Osteoblast (primary cell): ENCODE data around the gene NPPA. TPM values are rescaled to one million over a fixed set of nuclear protein-coding genes. Genes with fewer than 3 reads are reported as not detected.

Experiments
- DNase-seq: peaks from one replicate; pipeline ENCODE4 v3.0.0; 2011; ENCODE audit warnings: low spot score, mixed read lengths; ENCODE audit not compliant: insufficient read length; ENCODE audit errors: missing footprints
- H2AFZ ChIP-seq: 2 replicates; pipeline ENCODE4 v1.6.0; 2011; ENCODE audit warnings: mild to moderate bottlenecking, low read length
- H3K27ac ChIP-seq: 2 replicates; pipeline ENCODE4 v1.5.1; 2011; ENCODE audit warnings: mild to moderate bottlenecking, low read depth, low read length, moderate library complexity
- H3K27me3 ChIP-seq: 2 replicates; pipeline ENCODE4 v1.6.0; 2012; ENCODE audit warnings: mild to moderate bottlenecking, control low read depth, inconsistent platforms, low read length, moderate library complexity; ENCODE audit not compliant: insufficient read depth
- H3K36me3 ChIP-seq: 2 replicates; pipeline ENCODE4 v1.5.1; 2011; ENCODE audit warnings: mild to moderate bottlenecking, low read length, control low read depth, moderate library complexity; ENCODE audit not compliant: insufficient read depth
- H3K4me1 ChIP-seq: 2 replicates; pipeline ENCODE4 v1.5.1; 2011; ENCODE audit warnings: mild to moderate bottlenecking, low read length, control low read depth, moderate library complexity; ENCODE audit not compliant: insufficient read depth
- H3K4me2 ChIP-seq: 2 replicates; pipeline ENCODE4 v1.6.0; 2011; ENCODE audit warnings: mild to moderate bottlenecking, low read length; ENCODE audit not compliant: insufficient read depth
- H3K4me3 ChIP-seq: fragments of 200-600 bp; sonication (generic); 3 replicates; pipeline ENCODE4 v1.5.1; 2012; ENCODE audit warnings: mild to moderate bottlenecking, low read length, inconsistent platforms; ENCODE audit not compliant: insufficient read depth
- H3K79me2 ChIP-seq: 2 replicates; pipeline ENCODE4 v1.6.0; 2012; ENCODE audit warnings: mild to moderate bottlenecking, low read length, control low read depth, inconsistent platforms; ENCODE audit not compliant: insufficient read depth
- H3K9me3 ChIP-seq: 2 replicates; pipeline ENCODE4 v1.5.1; 2011; ENCODE audit warnings: low read depth, low read length, control low read depth
- H4K20me1 ChIP-seq: 2 replicates; pipeline ENCODE4 v1.6.0; 2012; ENCODE audit warnings: mild to moderate bottlenecking, low read length, control low read depth; ENCODE audit not compliant: insufficient read depth
- total RNA-seq: library from RNA; depleted of rRNA; stranded (reverse); fragments of >200 nt; gene quantifications from 2 replicates; pipeline ENCODE4 v1.2.3, GENCODE V29; 2012
- TF ChIP-seq, protein P1 (sequence below): IDR thresholded peaks from 2 replicates; pipeline ENCODE4 v1.5.1; 2011; ENCODE audit warnings: mild to moderate bottlenecking, low read depth, low read length, moderate library complexity; ENCODE audit errors: extremely low read depth

NPPA gene
- total RNA-seq, 1 donor: not detected

- Histone ChIP-seq H3K79me2 (peaks cover 21% of the 10 kb centered on the region), H3K9me3 (no peaks in the 10 kb centered on the region), H3K4me2 (no peak overlapping the region), H4K20me1 (peaks cover 5% of the 10 kb centered on the region), H2AFZ (no peak overlapping the region), H3K27ac (no peak overlapping the region), H3K4me3 (no peak overlapping the region), H3K27me3 (no peaks in the 10 kb centered on the region), H3K4me1 (peaks cover 41% of the 10 kb centered on the region), H3K36me3 (peaks cover 13% of the 10 kb centered on the region)
- DNase-seq: no peak
- TF ChIP-seq, protein P1, sequence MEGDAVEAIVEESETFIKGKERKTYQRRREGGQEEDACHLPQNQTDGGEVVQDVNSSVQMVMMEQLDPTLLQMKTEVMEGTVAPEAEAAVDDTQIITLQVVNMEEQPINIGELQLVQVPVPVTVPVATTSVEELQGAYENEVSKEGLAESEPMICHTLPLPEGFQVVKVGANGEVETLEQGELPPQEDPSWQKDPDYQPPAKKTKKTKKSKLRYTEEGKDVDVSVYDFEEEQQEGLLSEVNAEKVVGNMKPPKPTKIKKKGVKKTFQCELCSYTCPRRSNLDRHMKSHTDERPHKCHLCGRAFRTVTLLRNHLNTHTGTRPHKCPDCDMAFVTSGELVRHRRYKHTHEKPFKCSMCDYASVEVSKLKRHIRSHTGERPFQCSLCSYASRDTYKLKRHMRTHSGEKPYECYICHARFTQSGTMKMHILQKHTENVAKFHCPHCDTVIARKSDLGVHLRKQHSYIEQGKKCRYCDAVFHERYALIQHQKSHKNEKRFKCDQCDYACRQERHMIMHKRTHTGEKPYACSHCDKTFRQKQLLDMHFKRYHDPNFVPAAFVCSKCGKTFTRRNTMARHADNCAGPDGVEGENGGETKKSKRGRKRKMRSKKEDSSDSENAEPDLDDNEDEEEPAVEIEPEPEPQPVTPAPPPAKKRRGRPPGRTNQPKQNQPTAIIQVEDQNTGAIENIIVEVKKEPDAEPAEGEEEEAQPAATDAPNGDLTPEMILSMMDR: no peak
Measured at GRCh38 chr1:11800756-11801433, 46.7 kb downstream of the NPPA start.

DNA sequence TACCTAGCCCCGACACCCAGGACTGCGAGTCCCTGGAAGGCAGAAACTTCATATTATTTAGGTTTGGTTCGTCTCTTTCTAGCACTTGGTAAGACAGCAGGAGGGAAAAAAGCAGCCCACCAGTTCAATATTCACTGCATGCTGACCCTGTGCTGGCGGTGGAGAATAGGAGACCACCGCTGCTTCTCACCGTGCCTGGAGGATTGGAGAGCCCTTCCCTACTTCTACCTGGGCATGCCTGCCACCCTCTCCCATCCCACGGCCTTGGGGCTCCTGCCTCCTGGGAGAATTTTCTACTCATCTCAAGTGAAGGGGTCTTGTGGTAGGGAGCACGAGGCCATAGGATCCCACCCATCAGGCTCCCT lies 47.2 kb downstream of the NPPA start:
- Histone ChIP-seq H3K4me2 (no peak overlapping the region), H3K27ac (no peak overlapping the region), H4K20me1 (peaks cover 5% of the 10 kb centered on the region), H3K27me3 (no peaks in the 10 kb centered on the region), H3K4me1 (peaks cover 42% of the 10 kb centered on the region), H3K79me2 (peaks cover 20% of the 10 kb centered on the region), H3K9me3 (no peaks in the 10 kb centered on the region), H3K4me3 (no peak overlapping the region), H3K36me3 (peaks cover 18% of the 10 kb centered on the region), H2AFZ (no peak overlapping the region)
- TF ChIP-seq, protein P1: no peak
- DNase-seq: no peak

DNA sequence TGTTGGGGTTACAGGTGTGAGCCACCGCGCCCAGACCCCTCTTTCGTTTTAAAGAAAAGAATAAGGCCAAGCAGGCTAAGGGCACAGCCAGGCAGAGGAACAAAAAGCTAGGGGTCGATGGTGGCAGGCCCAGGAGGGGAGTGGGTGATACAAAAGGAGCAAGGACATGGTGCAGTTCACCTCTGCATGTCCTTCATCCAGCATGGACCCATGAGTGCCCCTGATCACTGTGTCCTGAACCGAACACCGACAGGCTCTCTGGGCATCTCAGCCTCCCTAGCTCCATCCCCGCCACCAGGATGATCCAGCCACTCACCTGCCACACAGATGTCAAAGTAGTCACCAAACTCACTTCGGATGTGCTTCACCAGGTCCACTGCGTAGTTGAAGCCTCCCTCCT lies 47.7 kb downstream of the NPPA start:
- peaks cover 39% of the 10 kb centered on the region for H3K4me1 ChIP-seq
- H3K27me3 ChIP-seq: no peaks in the 10 kb centered on the region
- DNase-seq: no peak
- TF ChIP-seq, protein P1: no peak
- peaks cover 23% of the 10 kb centered on the region for H3K36me3 ChIP-seq
- H3K4me3 ChIP-seq: no peak overlapping the region
- H3K4me2 ChIP-seq: no peak overlapping the region
- H4K20me1 ChIP-seq: peaks cover 5% of the 10 kb centered on the region
- no peak overlapping the region for H2AFZ ChIP-seq
- H3K79me2 ChIP-seq: peaks cover 15% of the 10 kb centered on the region
- no peak overlapping the region for H3K27ac ChIP-seq
- H3K9me3 ChIP-seq: no peaks in the 10 kb centered on the region

DNA sequence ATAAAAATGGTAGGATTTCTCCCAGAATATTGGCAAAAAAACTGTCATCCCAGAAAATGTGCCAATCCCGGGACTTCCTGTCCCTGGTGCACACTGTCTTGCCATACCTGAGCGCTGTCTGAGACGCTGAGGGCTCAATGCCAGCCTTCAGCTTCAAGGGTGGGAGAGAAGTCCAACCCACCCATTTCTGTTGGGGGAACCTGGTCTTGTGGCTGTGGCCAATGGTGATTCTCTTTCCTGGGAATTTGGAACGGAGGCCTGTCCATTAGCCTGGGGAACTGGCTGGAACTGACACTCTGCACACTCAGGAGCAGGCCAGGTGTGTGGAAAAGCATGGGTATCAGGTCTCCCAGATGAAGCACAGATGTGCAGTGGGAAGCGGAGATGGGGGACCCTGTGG lies 48.5 kb downstream of the NPPA start:
- no peak for DNase-seq
- TF ChIP-seq, protein P1: no peak
- peaks cover 29% of the 10 kb centered on the region for H3K36me3 ChIP-seq
- H3K79me2 ChIP-seq: peaks cover 15% of the 10 kb centered on the region
- H3K4me3 ChIP-seq: no peak overlapping the region
- no peak overlapping the region for H3K4me2 ChIP-seq
- no peak overlapping the region for H3K27ac ChIP-seq
- no peak overlapping the region for H2AFZ ChIP-seq
- no peaks in the 10 kb centered on the region for H3K27me3 ChIP-seq
- H3K9me3 ChIP-seq: no peaks in the 10 kb centered on the region
- peaks cover 3% of the 10 kb centered on the region for H4K20me1 ChIP-seq
- peaks cover 31% of the 10 kb centered on the region for H3K4me1 ChIP-seq
